ENCODE results near the gene SURF1.

DNA sequence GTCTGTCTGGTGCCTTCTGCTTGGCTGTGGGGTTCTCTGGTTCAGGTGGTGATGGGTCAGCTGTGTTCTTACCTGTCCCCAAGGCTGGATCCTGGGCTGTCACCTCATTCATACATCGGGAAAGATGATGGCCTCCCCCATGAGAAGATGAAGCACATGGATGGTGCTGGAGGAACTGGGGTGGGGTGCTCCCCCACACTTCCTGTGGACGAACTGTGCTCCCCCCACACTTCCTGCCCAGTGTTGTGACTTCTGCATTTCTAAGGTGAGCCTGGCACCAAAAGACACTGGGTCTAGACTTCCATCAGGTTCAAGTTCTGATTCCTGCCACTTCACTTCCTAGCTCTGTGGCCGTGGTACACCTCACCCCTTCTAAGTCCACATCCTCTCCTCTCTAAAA, 16.0 kb downstream of the SURF1 start:
- TF ChIP-seq, protein P1, sequence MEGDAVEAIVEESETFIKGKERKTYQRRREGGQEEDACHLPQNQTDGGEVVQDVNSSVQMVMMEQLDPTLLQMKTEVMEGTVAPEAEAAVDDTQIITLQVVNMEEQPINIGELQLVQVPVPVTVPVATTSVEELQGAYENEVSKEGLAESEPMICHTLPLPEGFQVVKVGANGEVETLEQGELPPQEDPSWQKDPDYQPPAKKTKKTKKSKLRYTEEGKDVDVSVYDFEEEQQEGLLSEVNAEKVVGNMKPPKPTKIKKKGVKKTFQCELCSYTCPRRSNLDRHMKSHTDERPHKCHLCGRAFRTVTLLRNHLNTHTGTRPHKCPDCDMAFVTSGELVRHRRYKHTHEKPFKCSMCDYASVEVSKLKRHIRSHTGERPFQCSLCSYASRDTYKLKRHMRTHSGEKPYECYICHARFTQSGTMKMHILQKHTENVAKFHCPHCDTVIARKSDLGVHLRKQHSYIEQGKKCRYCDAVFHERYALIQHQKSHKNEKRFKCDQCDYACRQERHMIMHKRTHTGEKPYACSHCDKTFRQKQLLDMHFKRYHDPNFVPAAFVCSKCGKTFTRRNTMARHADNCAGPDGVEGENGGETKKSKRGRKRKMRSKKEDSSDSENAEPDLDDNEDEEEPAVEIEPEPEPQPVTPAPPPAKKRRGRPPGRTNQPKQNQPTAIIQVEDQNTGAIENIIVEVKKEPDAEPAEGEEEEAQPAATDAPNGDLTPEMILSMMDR (IDR thresholded peaks at IDR 0.05; ENCODE audit: low read length): no peak
- TF ChIP-seq EZH2 (IDR thresholded peaks at IDR 0.05; ENCODE audit: borderline replicate concordance, low read length): no peak

All from OCI-LY1 (cell line).